HT-29 (cell line): ENCODE measurements around the gene GRIK5. TPM values are rescaled to one million over a fixed set of nuclear protein-coding genes. Genes with fewer than 3 reads are reported as not detected.
"Not testable (repeated sequence)": the region's sequence is repeated elsewhere in the genome, so short reads cannot be mapped to it uniquely, and the experiment has no call there.

Source experiments
- DNase-seq: peaks from one replicate; pipeline ENCODE4 v3.0.0-alpha.2; 2015; ENCODE audit warnings: low spot score
- total RNA-seq: library from RNA; depleted of rRNA; stranded (reverse); fragments of >200 nt; shearing (Covaris generic); gene quantifications from 2 replicates; pipeline ENCODE4 v1.2.3, GENCODE V29; 2014

The GRIK5 gene
- total RNA-seq, 1 experiment from 2014 or later: not detected

DNA sequence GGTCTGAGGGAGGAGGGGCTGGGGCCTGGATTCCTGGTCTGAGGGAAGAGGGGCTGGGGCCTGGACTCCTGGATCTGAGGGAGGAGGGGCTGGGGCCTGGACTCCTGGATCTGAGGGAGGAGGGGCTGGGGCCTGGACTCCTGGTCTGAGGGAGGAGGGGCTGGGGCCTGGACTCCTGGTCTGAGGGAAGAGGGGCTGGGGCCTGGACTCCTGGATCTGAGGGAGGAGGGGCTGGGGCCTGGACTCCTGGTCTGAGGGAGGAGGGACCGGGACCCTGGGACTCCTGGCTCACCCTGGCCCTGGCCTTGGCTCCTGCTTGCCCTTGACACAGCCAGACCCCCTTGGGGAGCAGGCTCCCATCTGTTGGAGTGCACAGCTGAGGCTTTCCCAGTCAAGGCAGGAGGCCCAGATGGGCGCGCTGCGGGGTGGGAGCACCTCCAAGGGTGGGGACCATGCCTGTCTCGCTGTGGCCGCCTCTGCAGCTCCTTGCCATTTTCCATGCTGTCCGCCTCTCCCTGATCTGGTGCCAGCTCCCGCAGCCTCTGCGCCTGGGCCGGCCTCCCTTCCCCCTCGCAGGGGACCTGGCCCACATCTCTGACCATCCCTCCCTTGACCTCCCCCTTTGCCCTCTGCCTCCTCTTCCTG, 78.0 kb downstream of the GRIK5 start:
- not testable (repeated sequence) for DNase-seq

DNA sequence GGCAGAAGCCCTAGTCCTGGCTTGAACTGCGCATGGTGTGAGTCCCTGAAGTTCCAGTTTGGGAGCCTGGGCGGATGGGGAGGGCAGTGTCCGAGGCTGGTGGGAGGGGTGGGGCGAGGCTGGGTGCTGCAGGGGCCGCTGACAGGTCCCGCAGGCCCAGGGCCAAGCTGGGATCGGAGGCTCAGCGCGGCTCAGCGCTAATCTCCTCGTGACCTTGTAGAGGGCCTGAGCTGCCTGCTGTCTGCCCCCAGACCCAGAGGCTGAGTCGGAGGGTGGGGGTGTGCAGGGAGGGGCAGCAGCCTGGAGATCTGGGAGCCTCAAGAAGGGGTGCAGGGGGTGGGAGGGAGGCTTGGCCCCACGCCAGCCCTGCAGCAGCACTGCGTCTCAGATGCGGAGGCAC, 79.0 kb downstream of the GRIK5 start:
- DNase-seq: no peak

DNA sequence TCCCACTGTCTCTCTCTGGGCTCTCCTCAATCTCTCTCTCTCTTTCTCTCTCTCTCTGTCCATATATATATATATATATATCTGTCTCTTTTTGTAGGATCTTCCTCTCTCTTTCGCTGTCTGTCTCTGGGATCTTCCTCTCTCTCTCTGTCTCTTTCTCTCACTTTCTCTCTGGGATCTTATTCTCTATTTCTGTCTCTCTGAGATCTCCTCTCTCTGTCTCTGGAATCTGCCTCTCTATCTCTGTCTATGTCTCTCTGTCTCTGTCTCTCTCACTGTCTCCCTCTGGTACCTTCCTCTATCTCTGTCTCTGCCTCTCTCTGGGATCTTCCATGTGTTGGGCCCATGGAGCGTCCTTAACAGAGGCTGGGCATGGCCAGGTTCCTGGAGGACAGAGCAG, 79.4 kb downstream of the GRIK5 start:
- DNase-seq: no peak

DNA sequence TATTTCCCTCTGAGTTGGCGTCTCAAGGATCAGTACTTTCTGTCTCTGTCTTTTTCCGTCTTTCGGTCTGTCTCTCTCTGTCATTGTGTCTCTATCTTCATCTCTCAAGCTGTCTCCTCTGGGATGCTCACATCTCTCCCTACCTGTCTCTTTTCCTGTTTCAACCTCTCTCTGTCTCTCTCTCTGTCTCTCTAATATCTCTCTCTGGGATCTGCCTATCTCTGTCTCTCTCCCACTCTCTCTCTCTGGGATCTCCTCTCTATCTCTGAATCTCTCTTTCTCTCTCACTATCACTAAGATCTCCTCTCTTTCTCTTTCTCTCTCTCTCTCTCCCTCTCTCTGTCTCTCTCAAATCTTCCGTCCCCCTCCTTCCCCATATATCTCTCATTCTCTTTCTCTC, 80.0 kb downstream of the GRIK5 start:
- no peak for DNase-seq

DNA sequence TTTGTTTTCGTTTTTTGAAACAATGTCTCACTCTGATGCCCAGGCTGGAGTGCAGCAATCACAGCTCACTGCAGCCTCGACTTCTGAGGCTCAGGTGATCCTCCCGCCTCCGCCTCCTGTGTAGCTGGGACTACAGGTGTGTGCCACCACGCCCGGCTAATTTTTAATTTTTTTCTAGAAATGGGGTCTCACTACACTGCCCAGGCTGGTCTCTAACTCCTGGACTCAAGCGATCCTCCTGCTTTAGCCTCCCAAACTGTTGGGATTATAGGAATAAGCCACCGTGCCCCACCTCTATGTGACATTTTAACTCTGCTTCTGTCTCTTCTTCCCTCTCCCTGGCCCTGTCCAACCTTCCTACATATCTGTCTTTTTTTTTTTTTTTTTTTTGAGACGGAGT, 81.1 kb downstream of the GRIK5 start:
- no peak for DNase-seq

DNA sequence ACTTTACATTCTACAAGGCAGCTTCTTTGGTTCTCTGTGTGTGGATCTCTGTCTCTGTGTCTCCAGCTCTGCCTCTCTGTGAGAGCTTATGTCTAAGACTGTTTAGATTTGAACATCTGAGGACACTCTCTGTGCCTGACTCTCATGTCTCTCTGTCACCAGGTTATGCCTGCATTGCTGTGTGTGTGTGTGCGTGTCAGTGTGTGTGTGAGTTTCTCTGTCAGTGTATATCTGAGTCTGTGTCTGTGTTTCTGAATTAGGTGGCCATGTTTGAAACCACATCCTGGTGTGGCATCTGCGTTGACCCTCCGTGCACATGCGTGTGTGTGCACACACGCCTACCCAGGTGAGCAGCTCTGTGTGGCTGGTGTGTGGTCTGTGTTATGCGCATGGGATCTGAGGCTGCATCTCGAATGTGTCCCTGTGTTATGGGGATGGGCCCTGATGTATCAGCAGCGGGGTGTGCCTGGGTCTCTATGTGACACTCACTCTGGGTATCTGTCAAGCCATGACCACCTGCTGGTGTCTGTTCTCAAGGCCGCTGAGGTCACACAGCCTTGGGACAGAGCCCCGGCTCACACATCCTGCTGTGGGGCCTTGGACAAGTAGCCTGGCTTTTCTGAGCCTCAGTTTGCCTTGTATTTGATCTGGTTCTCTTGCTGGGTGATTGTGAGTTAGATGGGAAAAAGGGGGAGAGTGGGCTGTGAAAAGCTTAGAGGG, 82.7 kb downstream of the GRIK5 start:
- DNase-seq: no peak

DNA sequence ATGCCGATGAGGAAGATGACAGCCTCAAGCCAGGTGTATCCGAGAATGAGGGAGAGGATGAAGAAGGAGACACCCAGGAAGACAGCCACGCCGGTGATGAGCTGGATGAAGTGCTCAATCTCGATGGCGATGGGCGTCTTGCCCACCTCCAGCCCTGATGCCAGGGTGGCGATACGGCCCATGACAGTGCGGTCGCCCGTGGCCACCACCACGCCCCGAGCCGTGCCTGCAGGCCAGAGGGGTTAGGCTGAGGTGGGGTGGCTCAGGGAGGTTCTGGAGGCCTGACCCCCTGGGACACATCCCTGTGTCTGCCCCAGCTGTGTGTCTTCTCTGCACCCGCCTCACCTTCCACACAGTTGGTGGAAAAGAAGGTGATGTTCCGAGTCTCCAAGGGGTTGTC, 85.0 kb downstream of the GRIK5 start:
- no peak for DNase-seq

DNA sequence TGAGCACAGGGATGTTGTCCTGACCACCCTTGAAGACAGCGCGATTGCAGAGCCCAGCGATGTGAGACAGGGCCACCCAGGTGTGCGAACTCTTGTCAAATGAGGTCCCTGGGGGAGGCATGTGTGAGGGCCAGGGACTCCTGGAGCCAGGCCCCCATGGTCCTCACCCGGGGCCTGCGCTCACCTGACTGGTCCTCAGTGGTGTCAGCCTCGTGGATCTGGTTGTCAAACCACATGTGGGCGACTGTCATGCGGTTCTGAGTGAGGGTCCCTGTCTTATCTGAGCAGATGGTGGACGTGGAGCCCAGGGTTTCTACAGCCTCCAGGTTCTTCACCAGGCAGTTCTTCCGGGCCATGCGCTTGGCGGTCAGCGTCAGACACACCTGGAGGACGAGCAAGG, 88.3 kb downstream of the GRIK5 start:
- DNase-seq: no peak

DNA sequence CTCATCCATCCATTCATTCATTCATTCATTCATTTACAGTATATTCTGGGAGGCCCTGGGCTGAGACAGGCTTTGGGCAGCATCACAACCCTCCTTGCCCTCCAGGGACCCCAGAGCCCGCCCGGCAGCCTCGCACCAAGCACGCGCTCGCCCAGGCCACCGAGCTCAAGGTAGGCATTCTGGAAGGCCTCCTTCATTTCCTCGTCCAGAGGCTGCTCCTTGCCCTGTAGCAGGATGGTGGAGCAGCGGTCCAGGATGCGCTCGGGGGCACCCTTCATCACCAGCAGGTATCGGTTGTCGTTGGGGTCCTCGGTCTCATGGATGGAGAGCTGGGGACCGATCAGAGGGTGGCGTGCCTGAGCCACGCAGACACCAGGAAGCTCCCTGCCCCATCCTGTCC, 91.5 kb downstream of the GRIK5 start:
- no peak for DNase-seq

DNA sequence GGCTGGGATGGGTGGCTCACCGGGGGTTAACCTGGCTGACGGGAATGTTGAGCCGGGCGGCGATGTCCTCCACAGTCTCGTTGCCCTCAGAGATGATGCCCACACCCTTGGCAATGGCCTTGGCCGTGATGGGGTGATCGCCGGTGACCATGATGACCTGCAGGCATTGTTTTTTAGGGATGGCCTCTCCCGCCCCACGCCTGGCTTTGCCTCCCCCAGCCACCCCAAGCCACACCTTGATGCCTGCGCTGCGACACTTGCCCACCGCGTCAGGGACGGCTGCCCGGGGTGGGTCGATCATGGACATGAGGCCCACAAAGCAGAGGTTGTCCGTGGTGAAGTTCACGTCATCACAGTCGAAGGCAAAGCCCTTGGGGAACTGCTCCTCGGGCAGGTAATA, 92.1 kb downstream of the GRIK5 start:
- DNase-seq: no peak

DNA sequence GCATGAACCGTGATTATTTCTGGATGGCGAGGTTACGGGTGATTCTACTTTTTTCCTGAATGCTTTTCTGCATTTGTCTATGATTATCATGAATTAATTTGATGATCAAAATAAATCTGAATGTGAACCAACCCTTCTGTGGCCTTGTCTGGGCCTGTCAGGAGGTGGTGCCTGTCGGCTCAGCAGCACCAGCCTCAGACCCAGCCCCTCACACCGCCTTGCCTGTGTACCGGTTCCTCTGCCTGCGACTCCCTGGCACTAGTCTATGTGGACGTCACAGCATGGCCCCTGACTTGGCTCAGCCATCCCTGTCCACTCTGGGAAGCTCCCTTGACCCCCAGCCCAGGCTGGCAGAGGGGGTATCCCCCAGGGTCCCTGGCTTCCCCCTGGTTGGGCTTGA, 95.4 kb downstream of the GRIK5 start:
- DNase-seq: no peak

DNA sequence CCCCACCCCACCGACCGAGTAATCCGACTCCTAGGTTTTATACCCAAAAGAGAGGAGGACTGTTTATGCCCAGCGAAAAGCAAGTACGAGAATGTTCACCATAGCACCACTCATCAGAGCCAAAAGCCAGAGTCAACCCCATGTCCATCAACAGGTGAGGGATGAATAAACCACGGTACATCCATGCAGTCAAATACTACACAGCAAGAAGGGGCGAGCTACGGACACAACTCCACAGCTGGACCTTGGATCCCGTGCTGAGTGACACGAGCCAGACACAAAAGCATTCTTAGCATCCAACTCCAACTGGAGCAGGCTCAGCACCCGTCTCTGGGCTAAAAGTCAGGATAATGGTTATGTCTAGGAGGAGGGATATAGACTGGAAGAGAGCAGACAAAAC, 98.6 kb downstream of the GRIK5 start:
- no peak for DNase-seq

DNA sequence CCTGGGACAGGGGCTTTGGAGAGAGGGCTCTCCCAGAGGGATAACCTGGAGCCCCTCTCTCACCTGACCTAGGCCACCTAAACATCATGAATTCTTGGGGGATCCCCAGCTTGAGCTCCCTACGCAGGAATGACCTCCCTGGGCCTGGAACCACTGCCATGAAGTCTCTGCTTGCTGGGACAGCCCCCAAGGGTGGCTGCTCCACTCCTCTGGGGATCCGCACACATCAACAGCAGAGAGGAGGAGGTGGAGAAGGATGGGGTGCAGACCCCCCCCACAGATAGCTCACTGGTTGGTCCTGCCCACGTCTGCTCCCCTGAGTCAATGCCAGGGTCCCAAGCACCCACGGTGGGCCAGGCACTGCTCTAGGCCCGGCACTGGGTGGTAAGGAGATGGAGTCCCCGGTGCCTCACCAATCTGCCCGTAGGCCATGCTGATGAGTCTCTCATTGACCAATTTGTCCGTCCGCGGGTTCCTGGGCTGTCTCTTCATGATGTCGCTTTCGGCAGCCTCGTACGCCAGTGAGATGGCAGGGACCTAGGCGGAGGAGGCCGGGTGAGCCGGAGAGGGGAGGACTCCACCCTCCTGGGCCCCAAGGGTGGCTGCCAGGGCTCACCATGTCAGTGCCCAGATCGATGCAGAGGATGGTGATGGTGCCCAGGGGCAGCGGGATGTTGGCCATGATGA, 100.1 kb downstream of the GRIK5 start:
- no peak for DNase-seq

DNA sequence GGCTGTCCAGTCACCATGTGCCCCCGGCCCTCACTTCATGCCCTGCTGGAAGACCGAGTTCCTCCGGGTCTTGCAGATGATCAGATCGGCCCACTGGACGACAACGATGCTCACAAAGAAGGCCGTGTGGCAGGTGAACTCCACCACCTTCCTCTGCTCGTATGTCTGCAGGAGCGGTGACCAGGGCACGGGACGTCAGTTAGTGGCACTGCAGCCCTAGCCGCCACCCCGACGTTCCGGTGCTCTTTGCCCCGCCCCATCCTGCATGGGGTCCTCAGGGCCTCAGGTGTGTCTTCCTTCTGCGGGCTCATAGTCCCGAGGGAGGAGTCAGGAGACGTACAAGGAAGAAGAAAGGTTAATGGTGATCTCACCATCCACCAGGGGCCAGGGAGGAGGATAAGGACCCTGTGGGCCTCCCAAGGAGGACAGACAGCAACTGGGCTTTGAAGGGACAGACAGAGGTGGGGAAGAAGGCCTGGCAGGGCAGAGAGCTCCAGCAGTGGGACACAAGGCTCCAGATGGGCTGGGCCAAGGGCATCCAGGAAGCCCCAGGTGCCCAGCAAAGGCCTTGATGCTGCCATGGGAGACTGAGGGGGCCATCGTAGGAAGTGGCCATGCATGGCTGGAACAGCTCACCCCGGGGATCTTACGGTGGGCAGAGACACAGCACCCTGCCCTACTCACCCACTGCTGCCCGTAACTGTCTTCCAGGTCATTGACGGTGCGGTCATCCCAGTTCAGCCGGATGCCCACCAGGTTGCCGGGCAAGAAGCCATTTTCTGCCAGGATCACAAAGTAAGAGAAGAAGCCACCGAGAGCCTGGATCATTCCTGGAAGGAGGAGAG, 101.0 kb downstream of the GRIK5 start:
- no peak for DNase-seq

DNA sequence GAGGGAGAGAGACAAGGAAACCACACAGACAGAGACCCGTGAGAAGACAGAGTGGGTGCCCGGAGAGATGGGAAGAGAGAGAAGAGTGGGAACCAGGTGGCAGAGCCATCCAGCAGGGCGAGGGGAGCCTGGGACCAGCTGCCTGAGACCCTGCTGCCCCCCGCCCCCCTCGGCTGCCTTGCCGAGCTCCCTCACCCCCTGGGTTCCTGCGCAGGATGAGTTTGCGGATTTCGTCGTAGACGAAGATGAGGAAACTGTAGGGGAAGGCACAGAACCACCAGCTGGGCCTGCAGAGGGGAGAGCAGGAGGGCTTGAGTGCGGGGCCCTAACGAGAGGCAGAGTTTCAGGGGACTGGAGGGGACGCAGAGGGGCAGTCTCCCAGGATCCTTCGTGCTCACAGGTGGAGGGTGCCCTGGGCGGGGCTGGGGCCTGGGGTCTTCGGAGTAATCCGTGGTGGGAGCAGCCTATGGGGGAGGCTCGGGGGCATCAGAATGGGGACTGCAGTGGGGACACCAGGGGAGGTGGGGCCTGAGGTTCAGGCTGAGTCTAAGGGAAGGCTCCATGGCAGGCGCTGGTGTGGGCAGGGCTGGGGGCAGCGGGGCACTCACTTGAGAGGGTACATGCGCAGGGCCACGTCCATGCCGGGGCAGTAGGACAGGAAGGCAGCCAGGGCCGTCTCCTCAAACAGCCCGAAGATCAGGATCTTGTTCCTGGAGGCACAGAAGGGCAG, 102.8 kb downstream of the GRIK5 start:
- no peak for DNase-seq

DNA sequence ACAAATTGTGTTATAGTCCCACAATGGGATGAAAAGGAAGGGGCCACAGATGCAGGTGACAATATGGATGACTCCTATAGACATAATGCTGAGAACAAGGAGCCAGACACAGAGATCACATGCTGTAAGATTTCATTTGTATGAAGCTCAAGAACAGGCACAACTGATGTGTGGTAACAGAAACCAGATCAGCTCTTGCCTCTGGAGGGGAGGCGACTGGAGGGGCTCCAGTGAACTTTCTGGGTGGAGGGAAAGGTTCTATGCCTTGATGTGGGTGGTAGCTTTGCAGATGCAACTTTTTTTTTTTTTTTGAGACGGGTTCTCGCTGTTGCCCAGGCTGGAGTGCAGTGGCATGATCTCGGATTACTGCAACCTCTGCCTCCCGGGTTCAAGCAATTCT, 104.9 kb downstream of the GRIK5 start:
- DNase-seq: no peak

DNA sequence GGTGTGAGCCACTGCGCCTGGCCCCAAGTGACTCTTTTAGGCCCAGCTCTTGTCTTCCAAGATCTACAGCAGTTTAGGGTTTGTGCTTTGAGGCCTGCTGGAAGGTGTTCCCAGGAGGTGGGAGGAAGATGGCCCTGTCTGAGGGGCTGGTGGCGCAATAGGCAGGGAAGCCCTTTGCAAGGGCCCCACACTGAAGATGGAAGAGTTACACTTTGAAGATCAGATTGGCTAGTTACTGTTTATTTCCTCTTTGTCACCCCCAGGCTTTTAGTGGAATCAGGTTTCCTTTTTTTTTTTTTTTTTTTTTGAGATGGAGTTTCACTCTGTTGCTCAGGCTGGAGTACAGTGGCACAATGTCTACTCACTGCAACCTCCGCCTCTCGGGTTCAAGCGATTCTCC, 109.0 kb downstream of the GRIK5 start:
- no peak for DNase-seq

DNA sequence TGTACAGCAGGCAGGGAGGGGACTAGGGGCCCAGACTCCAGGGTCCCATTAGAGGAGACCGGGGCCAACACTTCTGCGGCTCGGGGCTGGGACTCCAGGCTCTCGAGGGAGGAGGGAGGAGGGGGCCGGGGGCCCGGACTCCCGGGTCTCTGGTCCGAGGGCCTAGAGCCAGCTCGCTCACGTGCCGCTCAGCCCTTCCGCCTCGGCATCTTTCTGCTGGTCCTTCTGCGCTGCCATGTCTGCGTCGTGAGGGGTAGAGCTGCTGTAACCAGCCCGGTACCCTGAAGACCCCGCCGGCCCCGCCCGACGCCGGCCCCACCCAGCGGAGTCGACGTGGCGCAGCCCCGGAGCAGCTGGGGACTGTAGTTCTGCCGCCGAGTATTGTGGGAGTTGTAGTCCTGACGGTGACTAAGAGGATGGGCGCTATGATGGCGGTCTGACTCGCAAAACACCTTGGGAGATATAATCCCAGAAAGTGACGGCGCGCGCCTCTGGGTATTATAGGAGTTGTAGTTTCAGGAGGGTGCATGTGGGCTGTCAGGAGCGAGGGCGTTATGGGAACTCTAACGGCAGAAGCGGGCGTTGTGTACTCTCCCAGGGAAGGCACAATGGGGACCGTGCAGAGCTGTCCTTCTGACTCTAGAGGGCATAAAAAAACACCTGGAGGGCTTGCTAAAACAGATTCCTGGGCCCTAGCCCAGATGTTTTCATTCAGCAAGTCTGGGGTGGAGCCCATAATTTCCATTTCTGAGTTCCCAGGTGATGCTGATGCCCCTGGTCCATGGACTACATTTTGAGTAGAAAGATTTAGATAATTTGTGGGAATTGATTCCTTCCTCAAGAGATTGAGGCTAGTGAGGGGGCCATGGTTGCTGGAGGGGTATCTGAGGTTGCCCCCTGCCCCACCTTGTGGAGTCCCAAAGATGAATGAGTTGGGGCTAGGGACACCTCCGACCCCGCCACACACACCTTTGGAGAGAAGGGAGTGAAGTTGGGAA, 110.7 kb downstream of the GRIK5 start, which contains the start of gene RABAC1:
TSS of gene RABAC1 (minus strand) at position 266 of the 998 bp plus-strand sequence. CDS start at position 237, 29 bp downstream.
- DNase-seq: peak; percentile 96

DNA sequence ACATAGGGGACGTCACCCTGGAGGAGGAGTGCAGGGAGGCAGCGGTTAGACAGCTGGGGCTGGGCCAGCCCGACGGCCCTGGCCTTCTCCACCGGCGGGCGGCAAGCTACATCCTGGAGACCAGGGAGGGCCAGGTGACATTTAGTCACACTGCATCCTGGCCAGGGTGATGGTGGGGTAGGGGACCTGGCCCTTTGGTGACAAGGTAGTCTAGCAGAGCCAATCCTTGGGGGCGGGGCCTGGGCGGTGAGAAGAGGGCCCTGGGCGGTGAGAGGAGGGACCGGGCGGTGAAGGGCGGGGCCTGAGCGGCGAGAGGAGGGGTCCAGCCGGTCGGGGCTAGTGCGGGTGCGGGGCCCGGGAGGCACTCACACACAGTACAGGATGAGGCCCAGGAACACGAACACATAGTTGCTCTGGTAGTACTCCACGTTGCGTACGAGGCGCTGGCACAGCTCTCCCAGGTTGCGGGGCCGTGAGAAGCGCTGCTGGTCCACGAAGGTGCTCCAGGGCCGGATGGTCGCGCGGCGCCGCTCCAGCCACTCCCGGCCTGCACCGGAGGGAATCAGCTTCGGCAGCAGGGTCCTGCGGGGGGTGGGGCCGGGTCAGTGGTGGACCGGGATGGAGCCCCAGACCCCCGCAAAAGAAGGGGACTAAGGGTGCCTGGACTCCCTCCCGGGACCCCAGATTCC, 111.5 kb downstream of the GRIK5 start:
- DNase-seq: peak; percentile 88
